ENCODE data around the gene MTPN.

GRCh38 chr7:135991906-135992305, 14.7 kb upstream of the MTPN start:
- no peak for TF ChIP-seq CTCF (IDR thresholded peaks at IDR 0.05; ENCODE audit: low read depth, low read length)
- TF ChIP-seq POLR2A (IDR thresholded peaks at IDR 0.05; ENCODE audit: extremely low read depth, insufficient read length): no peak
- TF ChIP-seq MAX (IDR thresholded peaks at IDR 0.05; ENCODE audit: low read depth, low read length): no peak
- no peak for TF ChIP-seq MYC (IDR thresholded peaks at IDR 0.05; ENCODE audit: low read depth, low read length)
